ENCODE data around the gene RAB24. TPM values are rescaled to one million over a fixed set of nuclear protein-coding genes. Genes with fewer than 3 reads are reported as not detected.

The RAB24 gene
- polyA plus RNA-seq, 1 donor (not counting 4 experiments of a cell fraction or from before 2014, with no cell fraction given): 22.4 TPM

DNA sequence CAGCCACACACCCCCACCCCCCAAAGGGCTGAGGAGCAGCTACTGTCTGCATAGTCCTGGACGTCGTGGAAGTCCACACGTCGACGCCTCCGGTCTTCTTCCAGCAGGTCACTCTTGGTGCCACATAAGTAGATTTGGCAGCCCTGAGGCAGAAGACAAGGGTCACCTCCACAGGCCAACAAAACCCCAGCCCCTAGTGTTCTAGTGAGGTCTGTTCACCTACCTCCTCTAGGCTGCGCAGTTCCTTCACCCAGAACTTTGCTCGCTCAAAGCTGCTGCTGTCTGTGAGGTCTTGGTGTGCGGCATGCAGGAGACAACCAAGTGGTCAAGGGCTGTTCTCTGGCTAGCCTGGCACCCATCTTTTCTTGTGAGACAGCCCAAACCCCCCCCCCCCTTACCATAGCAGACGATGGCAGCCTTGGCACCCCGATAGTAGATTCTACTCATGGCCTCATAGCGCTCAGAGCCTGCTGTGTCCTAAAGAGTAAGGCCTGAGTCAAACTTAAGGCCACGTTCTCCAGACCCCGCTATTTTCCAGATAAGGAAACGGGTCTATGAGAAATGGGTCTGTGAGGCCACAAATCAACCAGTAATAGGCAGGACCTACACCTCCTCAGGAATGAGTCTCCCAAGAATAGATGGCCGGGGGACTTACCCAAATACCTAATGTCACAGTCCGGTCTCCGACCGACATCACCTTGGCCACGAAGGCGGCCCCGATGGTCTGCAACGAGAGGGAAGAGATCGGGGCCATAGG is 987 bp downstream of the RAB24 start:
- FAIRE-seq: no peak
- H3K9me1 ChIP-seq (ENCODE audit: control insufficient read depth, extremely low read depth, insufficient read depth, low read length): peaks cover 10% of the 10 kb centered on the region
- H3K9me3 ChIP-seq (ENCODE audit: control insufficient read depth, low read depth, low read length): no peaks in the 10 kb centered on the region
- H3K4me1 ChIP-seq (ENCODE audit: control insufficient read depth, extremely low read depth, insufficient read depth, low read length): peaks cover 48% of the 10 kb centered on the region
- no peak overlapping the region for H2AFZ ChIP-seq (ENCODE audit: control insufficient read depth, low read length)
- H4K20me1 ChIP-seq (ENCODE audit: control insufficient read depth, extremely low read depth, insufficient read depth, low read length): peaks cover 10% of the 10 kb centered on the region
- H3K79me2 ChIP-seq (ENCODE audit: control insufficient read depth, insufficient read depth, low read length): peaks cover 21% of the 10 kb centered on the region
- H3K27ac ChIP-seq (ENCODE audit: control insufficient read depth, insufficient read depth, low read length): peak overlapping the region; percentile 72
- H3K9ac ChIP-seq (ENCODE audit: control insufficient read depth, extremely low read depth, insufficient read depth, low read length): peak overlapping the region; percentile 98
- dilution Hi-C loops (cut with MboI; ENCODE audit: extremely low pct_ligation_motif_present, low sequenced_read_pairs): no loop called here
- H3K27me3 ChIP-seq (ENCODE audit: control insufficient read depth, extremely low read depth, insufficient read depth, low read length): no peaks in the 10 kb centered on the region
- DNase-seq (ENCODE audit: low read depth, low spot score): no peak
- TF ChIP-seq, protein P1, sequence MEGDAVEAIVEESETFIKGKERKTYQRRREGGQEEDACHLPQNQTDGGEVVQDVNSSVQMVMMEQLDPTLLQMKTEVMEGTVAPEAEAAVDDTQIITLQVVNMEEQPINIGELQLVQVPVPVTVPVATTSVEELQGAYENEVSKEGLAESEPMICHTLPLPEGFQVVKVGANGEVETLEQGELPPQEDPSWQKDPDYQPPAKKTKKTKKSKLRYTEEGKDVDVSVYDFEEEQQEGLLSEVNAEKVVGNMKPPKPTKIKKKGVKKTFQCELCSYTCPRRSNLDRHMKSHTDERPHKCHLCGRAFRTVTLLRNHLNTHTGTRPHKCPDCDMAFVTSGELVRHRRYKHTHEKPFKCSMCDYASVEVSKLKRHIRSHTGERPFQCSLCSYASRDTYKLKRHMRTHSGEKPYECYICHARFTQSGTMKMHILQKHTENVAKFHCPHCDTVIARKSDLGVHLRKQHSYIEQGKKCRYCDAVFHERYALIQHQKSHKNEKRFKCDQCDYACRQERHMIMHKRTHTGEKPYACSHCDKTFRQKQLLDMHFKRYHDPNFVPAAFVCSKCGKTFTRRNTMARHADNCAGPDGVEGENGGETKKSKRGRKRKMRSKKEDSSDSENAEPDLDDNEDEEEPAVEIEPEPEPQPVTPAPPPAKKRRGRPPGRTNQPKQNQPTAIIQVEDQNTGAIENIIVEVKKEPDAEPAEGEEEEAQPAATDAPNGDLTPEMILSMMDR (optimal IDR thresholded peaks at IDR 0.05 in 1 of 3, IDR thresholded peaks at IDR 0.05 in 1 of 3, conservative IDR thresholded peaks at IDR 0.05 in 1 of 3; ENCODE audit: extremely low read depth in 1 of 3, insufficient read depth in 2 of 3, low read length in 3 of 3): peak; percentile 24 to 38 (median 32)
- TF ChIP-seq EZH2 (IDR thresholded peaks at IDR 0.05; ENCODE audit: low read length): no peak
- H3K4me3 ChIP-seq (ENCODE audit: control insufficient read depth in 2 of 3, extremely low read depth in 1 of 3, insufficient read depth in 2 of 3, low read depth in 1 of 3, low read length in 3 of 3): peak overlapping the region; percentile 84 to 87 (median 85)
- peak overlapping the region; percentile 79 for H3K4me2 ChIP-seq (ENCODE audit: control insufficient read depth, extremely low read depth, insufficient read depth, low read depth, low read length)
- H3K36me3 ChIP-seq (ENCODE audit: control insufficient read depth in 2 of 2, extremely low read depth in 1 of 2, insufficient read depth in 2 of 2, low read length in 2 of 2): peaks cover 4 to 32% of the 10 kb centered on the region in 2 experiments

DNA sequence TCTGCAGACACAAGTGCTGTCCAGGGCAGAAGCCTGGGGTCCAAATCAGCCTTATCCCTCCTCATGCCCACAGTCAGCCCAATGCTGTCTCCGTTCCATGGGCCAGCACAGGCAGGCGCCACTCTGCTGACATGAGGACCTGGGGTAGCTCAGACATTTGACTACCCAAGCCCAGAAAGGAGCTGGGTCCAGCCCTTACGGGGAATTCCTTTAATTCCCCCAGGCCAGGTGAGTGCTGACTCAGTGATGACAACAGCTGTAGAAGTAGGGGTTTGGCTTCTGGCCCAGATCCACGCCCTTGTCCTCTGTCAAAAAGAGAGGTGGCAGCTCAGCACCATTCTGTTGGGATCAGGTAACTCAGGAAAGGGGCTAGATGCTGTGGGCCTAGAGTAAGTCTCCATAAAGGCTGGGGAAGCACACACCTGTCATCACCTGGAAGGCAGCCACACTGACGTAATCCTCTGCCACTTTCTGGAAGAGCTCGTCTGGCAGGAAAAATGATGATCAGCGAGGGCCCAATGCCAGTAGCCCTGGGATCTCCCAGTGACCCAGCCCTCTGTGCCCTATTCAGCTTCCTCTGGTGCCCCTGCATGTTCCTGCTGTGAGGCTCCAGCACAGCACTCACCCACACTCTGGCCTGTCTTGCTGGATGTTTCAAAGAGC is 1.9 kb downstream of the RAB24 start:
- TF ChIP-seq EZH2 (IDR thresholded peaks at IDR 0.05; ENCODE audit: low read length): no peak
- TF ChIP-seq, protein P1 (optimal IDR thresholded peaks at IDR 0.05 in 1 of 3, IDR thresholded peaks at IDR 0.05 in 1 of 3, conservative IDR thresholded peaks at IDR 0.05 in 1 of 3; ENCODE audit: extremely low read depth in 1 of 3, insufficient read depth in 2 of 3, low read length in 3 of 3): no peak
- H3K27me3 ChIP-seq (ENCODE audit: control insufficient read depth, extremely low read depth, insufficient read depth, low read length): no peaks in the 10 kb centered on the region
- H3K4me3 ChIP-seq (ENCODE audit: control insufficient read depth in 2 of 3, extremely low read depth in 1 of 3, insufficient read depth in 2 of 3, low read depth in 1 of 3, low read length in 3 of 3): peak overlapping the region in 1 of 3 experiments; percentile 84
- peak overlapping the region; percentile 79 for H3K4me2 ChIP-seq (ENCODE audit: control insufficient read depth, extremely low read depth, insufficient read depth, low read depth, low read length)
- H3K79me2 ChIP-seq (ENCODE audit: control insufficient read depth, insufficient read depth, low read length): peaks cover 21% of the 10 kb centered on the region
- peaks cover 10% of the 10 kb centered on the region for H3K9me1 ChIP-seq (ENCODE audit: control insufficient read depth, extremely low read depth, insufficient read depth, low read length)
- H3K4me1 ChIP-seq (ENCODE audit: control insufficient read depth, extremely low read depth, insufficient read depth, low read length): peaks cover 48% of the 10 kb centered on the region
- no peak overlapping the region for H2AFZ ChIP-seq (ENCODE audit: control insufficient read depth, low read length)
- H4K20me1 ChIP-seq (ENCODE audit: control insufficient read depth, extremely low read depth, insufficient read depth, low read length): peaks cover 10% of the 10 kb centered on the region
- dilution Hi-C loops (cut with MboI; ENCODE audit: extremely low pct_ligation_motif_present, low sequenced_read_pairs): no loop called here
- peak overlapping the region; percentile 72 for H3K27ac ChIP-seq (ENCODE audit: control insufficient read depth, insufficient read depth, low read length)
- FAIRE-seq: peak; percentile 84
- peaks cover 1 to 28% of the 10 kb centered on the region in 2 experiments for H3K36me3 ChIP-seq (ENCODE audit: control insufficient read depth in 2 of 2, extremely low read depth in 1 of 2, insufficient read depth in 2 of 2, low read length in 2 of 2)
- H3K9me3 ChIP-seq (ENCODE audit: control insufficient read depth, low read depth, low read length): no peaks in the 10 kb centered on the region
- H3K9ac ChIP-seq (ENCODE audit: control insufficient read depth, extremely low read depth, insufficient read depth, low read length): peak overlapping the region; percentile 98
- peak; percentile 95 for DNase-seq (ENCODE audit: low read depth, low spot score)
